C4-2B (cell line): ENCODE results near the gene SRSF10.

ENCODE experiments used
- CTCF ChIP-seq: fragments of 450-650 bp; conservative IDR thresholded peaks from 2 replicates; pipeline ENCODE4 v1.5.1; 2017; ENCODE audit warnings: mild to moderate bottlenecking
- ZFX ChIP-seq: fragments of 450-650 bp; IDR thresholded peaks from 2 replicates; pipeline ENCODE4 v1.6.1; 2017

GRCh38 chr1:23925279-23925678, 54.8 kb downstream of the SRSF10 start:
- TF ChIP-seq CTCF (no peak), ZFX (no peak)
